ENCODE results near the gene TUBB3. TPM values are rescaled to one million over a fixed set of nuclear protein-coding genes. Genes with fewer than 3 reads are reported as not detected.

The TUBB3 gene
- total RNA-seq, 3 donors from 2014 or later (not counting 1 experiment from before 2014, with no cell fraction given), result 1.1 to 1.3 (median 1.2) TPM

GRCh38 chr16:89958068-89958467, 34.9 kb downstream of the TUBB3 start:
- no peaks in the 10 kb centered on the region for H3K27me3 Mint-ChIP-seq (ENCODE audit: low read depth in 2 of 2)
- no peak overlapping the region for H3K27ac ChIP-seq (ENCODE audit: low read length)
- H3K9me3 Mint-ChIP-seq, result no peaks in the 10 kb centered on the region
- H3K9me3 ChIP-seq (ENCODE audit: control insufficient read depth, insufficient read depth, low read length), result no peaks in the 10 kb centered on the region
- H3K36me3 Mint-ChIP-seq, result peaks cover 8% of the 10 kb centered on the region
- no peak for DNase-seq
- intact Hi-C loops (cut with micrococcal nuclease), result no loop called here
- H3K36me3 ChIP-seq (ENCODE audit: control insufficient read depth, insufficient read depth, low read length), result peaks cover 14% of the 10 kb centered on the region
- WGBS (ENCODE audit: insufficient coverage), result 93% methylated on average over 7 of the region's 7 CpGs
- no peak overlapping the region for H3K4me3 Mint-ChIP-seq
- H3K4me1 ChIP-seq (ENCODE audit: control insufficient read depth, insufficient read depth, low read length), result peaks cover 28% of the 10 kb centered on the region
- peak in 2 of 3 donors; percentile 59 to 66 for ATAC-seq
- H3K4me3 ChIP-seq (ENCODE audit: low read length), result no peak overlapping the region
- peaks cover 0 to 8% of the 10 kb centered on the region in 2 donors for H3K4me1 Mint-ChIP-seq
- no peaks in the 10 kb centered on the region for H3K27me3 ChIP-seq (ENCODE audit: control insufficient read depth, insufficient read depth, low read length)
- no peak for TF ChIP-seq CTCF (IDR thresholded peaks at IDR 0.05)
- no peak overlapping the region for H3K27ac Mint-ChIP-seq

- peaks cover 24% of the 10 kb centered on the region for H3K4me1 ChIP-seq (ENCODE audit: control insufficient read depth, insufficient read depth, low read length)
- Mint-ChIP-seq H3K27me3 (ENCODE audit: low read depth in 2 of 2) (no peaks in the 10 kb centered on the region), H3K36me3 (peaks cover 8% of the 10 kb centered on the region), H3K9me3 (no peaks in the 10 kb centered on the region), H3K27ac (no peak overlapping the region), H3K4me3 (no peak overlapping the region), H3K4me1 (peaks cover 0 to 8% of the 10 kb centered on the region in 2 donors)
- H3K36me3 ChIP-seq (ENCODE audit: control insufficient read depth, insufficient read depth, low read length), result peaks cover 14% of the 10 kb centered on the region
- TF ChIP-seq CTCF (IDR thresholded peaks at IDR 0.05), result no peak
- no peaks in the 10 kb centered on the region for H3K27me3 ChIP-seq (ENCODE audit: control insufficient read depth, insufficient read depth, low read length)
- intact Hi-C loops (cut with micrococcal nuclease), result no loop called here
- no peak overlapping the region for H3K4me3 ChIP-seq (ENCODE audit: low read length)
- DNase-seq, result no peak
- H3K9me3 ChIP-seq (ENCODE audit: control insufficient read depth, insufficient read depth, low read length), result no peaks in the 10 kb centered on the region
- ATAC-seq, result no peak
- 98% methylated on average over 10 of the region's 10 CpGs for WGBS (ENCODE audit: insufficient coverage)
- H3K27ac ChIP-seq (ENCODE audit: low read length), result no peak overlapping the region
These were observed 35.5 kb downstream of the TUBB3 start for GRCh38 chr16:89958596-89958995.

- TF ChIP-seq CTCF (IDR thresholded peaks at IDR 0.05), result no peak
- no peak for ATAC-seq
- Histone ChIP-seq H3K9me3 (ENCODE audit: control insufficient read depth, insufficient read depth, low read length) (no peaks in the 10 kb centered on the region), H3K27me3 (ENCODE audit: control insufficient read depth, insufficient read depth, low read length) (no peaks in the 10 kb centered on the region), H3K4me1 (ENCODE audit: control insufficient read depth, insufficient read depth, low read length) (peaks cover 14% of the 10 kb centered on the region), H3K4me3 (ENCODE audit: low read length) (no peak overlapping the region), H3K36me3 (ENCODE audit: control insufficient read depth, insufficient read depth, low read length) (peaks cover 11% of the 10 kb centered on the region), H3K27ac (ENCODE audit: low read length) (no peak overlapping the region)
- Mint-ChIP-seq H3K36me3 (peaks cover 8% of the 10 kb centered on the region), H3K27ac (no peak overlapping the region), H3K4me1 (peaks cover 0 to 8% of the 10 kb centered on the region in 2 donors), H3K4me3 (no peak overlapping the region), H3K27me3 (ENCODE audit: low read depth in 2 of 2) (no peaks in the 10 kb centered on the region), H3K9me3 (no peaks in the 10 kb centered on the region)
- 96% methylated on average over 13 of the region's 13 CpGs for whole genome bisulfite sequencing (ENCODE audit: insufficient coverage)
- intact Hi-C loops (cut with micrococcal nuclease), result no loop called here
- no peak for DNase-seq
These were observed 37.8 kb downstream of the TUBB3 start for GRCh38 chr16:89960966-89961365.

GRCh38 chr16:89961920-89962319, 38.8 kb downstream of the TUBB3 start:
- ATAC-seq (no peak), DNase-seq (no peak)
- Mint-ChIP-seq H3K4me1 (peaks cover 0 to 8% of the 10 kb centered on the region in 2 donors), H3K27me3 (ENCODE audit: low read depth in 2 of 2) (no peaks in the 10 kb centered on the region), H3K4me3 (no peak overlapping the region), H3K9me3 (no peaks in the 10 kb centered on the region), H3K36me3 (peaks cover 8% of the 10 kb centered on the region), H3K27ac (no peak overlapping the region)
- H3K27ac ChIP-seq (ENCODE audit: low read length), result no peak overlapping the region
- no peaks in the 10 kb centered on the region for H3K27me3 ChIP-seq (ENCODE audit: control insufficient read depth, insufficient read depth, low read length)
- no peak overlapping the region for H3K4me3 ChIP-seq (ENCODE audit: low read length)
- intact Hi-C loops (cut with micrococcal nuclease), result no loop called here
- no peaks in the 10 kb centered on the region for H3K9me3 ChIP-seq (ENCODE audit: control insufficient read depth, insufficient read depth, low read length)
- no peak for TF ChIP-seq CTCF (IDR thresholded peaks at IDR 0.05)
- H3K36me3 ChIP-seq (ENCODE audit: control insufficient read depth, insufficient read depth, low read length), result peaks cover 11% of the 10 kb centered on the region
- H3K4me1 ChIP-seq (ENCODE audit: control insufficient read depth, insufficient read depth, low read length), result peaks cover 8% of the 10 kb centered on the region
- 95% methylated on average over 23 of the region's 23 CpGs for WGBS (ENCODE audit: insufficient coverage)

All from natural killer cell (primary cell).